ENCODE measurements around the gene CCS.

DNA sequence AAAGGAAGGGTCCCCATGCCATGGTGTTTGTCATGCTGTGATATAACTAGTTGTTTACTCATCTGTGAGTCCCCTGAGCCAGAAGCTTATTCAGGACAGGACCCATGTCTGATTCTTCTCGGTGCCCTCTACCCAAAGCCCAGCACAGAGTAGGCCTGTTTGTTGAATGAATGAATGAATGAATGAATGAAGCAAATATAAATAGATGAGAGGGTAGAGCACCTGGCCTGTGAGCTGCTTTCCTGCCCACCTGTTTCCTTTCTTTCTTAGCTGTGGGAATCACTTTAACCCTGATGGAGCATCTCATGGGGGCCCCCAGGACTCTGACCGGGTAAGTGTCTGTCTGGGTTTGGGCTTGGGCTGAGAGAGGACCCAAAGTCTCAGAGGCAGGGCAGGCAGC is 7.2 kb downstream of the CCS start:
- TF ChIP-seq, protein P1, sequence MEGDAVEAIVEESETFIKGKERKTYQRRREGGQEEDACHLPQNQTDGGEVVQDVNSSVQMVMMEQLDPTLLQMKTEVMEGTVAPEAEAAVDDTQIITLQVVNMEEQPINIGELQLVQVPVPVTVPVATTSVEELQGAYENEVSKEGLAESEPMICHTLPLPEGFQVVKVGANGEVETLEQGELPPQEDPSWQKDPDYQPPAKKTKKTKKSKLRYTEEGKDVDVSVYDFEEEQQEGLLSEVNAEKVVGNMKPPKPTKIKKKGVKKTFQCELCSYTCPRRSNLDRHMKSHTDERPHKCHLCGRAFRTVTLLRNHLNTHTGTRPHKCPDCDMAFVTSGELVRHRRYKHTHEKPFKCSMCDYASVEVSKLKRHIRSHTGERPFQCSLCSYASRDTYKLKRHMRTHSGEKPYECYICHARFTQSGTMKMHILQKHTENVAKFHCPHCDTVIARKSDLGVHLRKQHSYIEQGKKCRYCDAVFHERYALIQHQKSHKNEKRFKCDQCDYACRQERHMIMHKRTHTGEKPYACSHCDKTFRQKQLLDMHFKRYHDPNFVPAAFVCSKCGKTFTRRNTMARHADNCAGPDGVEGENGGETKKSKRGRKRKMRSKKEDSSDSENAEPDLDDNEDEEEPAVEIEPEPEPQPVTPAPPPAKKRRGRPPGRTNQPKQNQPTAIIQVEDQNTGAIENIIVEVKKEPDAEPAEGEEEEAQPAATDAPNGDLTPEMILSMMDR (IDR thresholded peaks at IDR 0.05): no peak
- TF ChIP-seq POLR2A (IDR thresholded peaks at IDR 0.05) (no peak), POLR2AphosphoS5 (IDR thresholded peaks at IDR 0.05; ENCODE audit: insufficient read depth in 1 of 2, low read depth in 1 of 2) (no peak)

Data from vagina (tissue), 2 donors.